Stomach (tissue), 9 donors: Measurements from ENCODE around the gene MBNL3. TPM values are rescaled to one million over a fixed set of nuclear protein-coding genes. Genes with fewer than 3 reads are reported as not detected.
A peak's percentile ranks its signal among the peaks of the same experiment; 100 is the strongest.

Experiments
- DNase-seq, 2 donors: peaks; one replicate each; pipeline versions ENCODE4 v3.0.0 to v3.0.0-alpha.2; 2013 to 2019
- H3K27ac ChIP-seq, 5 donors: fragments of 200-600 bp in 4 of 5; sonication (generic) in 4 of 5; one replicate each; pipeline ENCODE4 v1.5.1; 2013 to 2019; ENCODE audit warnings: mild to moderate bottlenecking in 1 of 5, moderate library complexity in 1 of 5
- H3K27me3 ChIP-seq, 3 donors: fragments of 200-600 bp; sonication (generic); one replicate each; pipeline ENCODE4 v1.5.1; 2017 to 2019; ENCODE audit warnings: mixed run types in 1 of 3
- H3K36me3 ChIP-seq, 4 donors: fragments of 200-600 bp; sonication (generic); 1 replicate in 3 of 4; 2 replicates in 1 of 4; pipeline ENCODE4 v1.5.1; 2016 to 2019
- H3K4me1 ChIP-seq, 4 donors: fragments of 200-600 bp; sonication (generic); one replicate each; pipeline ENCODE4 v1.5.1; 2016 to 2019
- H3K4me3 ChIP-seq, 4 donors: fragments of 200-600 bp; sonication (generic) in 3 of 4; one replicate each; pipeline ENCODE4 v1.5.1; 2016 to 2019; ENCODE audit warnings: mild to moderate bottlenecking in 1 of 4
- H3K9me3 ChIP-seq, 4 donors: fragments of 200-600 bp; sonication (generic); one replicate each; pipeline ENCODE4 v1.5.1; 2016 to 2019
- EP300 ChIP-seq: sonication (generic); formaldehyde crosslinking; IDR thresholded peaks from one replicate; pipeline ENCODE4 v1.6.1; 2017; ENCODE audit warnings: antibody characterized with exemption
- POLR2A ChIP-seq, 4 donors: fragments of 450-650 bp; IDR thresholded peaks; one replicate each; pipeline ENCODE4 v1.6.1; 2016; ENCODE audit warnings: antibody characterized with exemption in 4 of 4, control low read depth in 2 of 4, mild to moderate bottlenecking in 1 of 4, moderate library complexity in 1 of 4
- POLR2AphosphoS5 ChIP-seq, 3 donors: sonication (generic); formaldehyde crosslinking; IDR thresholded peaks; one replicate each; pipeline ENCODE4 v1.6.1; 2016; ENCODE audit warnings: antibody characterized with exemption in 3 of 3
- WGBS, 5 donors: extraction: QIAGEN DNeasy Blood & Tissue Kit in 3 of 5; methylation state at CpG; one replicate each; pipeline versions ENCODE4 v1.1.5 to v1.1.7; 2013 to 2018; 5-methylcytosine and 5-hydroxymethylcytosine counted together
- intact Hi-C: fragments of 100-400 bp; cut with DNase I; formaldehyde crosslinking; loops from one replicate; pipeline ENCODE4 v1.15.1; 2023; ENCODE audit warnings: low total_unique reads
- polyA plus RNA-seq, 3 donors: library from polyadenylated mRNA; stranded (reverse); fragments of 200-250 nt; gene quantifications; one replicate each; pipeline ENCODE4 v1.2.3, GENCODE V29; 2013
- total RNA-seq, 5 donors: library from RNA; depleted of rRNA; stranded (reverse); fragments of >200 nt; gene quantifications; one replicate each; pipeline versions ENCODE4 v1.1.0 to v1.2.3, GENCODE V29; 2014 to 2016
- TF ChIP-seq, protein P1 (sequence below), 7 experiments: fragments of 450-650 bp in 4 of 7; fragments of 200-600 bp in 3 of 7; sonication (generic) in 3 of 7; IDR thresholded peaks; one replicate each; pipeline ENCODE4 v1.5.1; 2016 to 2019; ENCODE audit warnings: antibody characterized with exemption in 7 of 7, control low read depth in 2 of 7, mild to moderate bottlenecking in 1 of 7
- donor health status: healthy with polysubstance abuse.
- donor health status: Bipolar disorder and iron deficiency.
- donor health status: healthy.

The MBNL3 gene
- total and polyA plus RNA-seq, 8 donors, result 2.0 to 31.7 (median 6.7) TPM

DNA sequence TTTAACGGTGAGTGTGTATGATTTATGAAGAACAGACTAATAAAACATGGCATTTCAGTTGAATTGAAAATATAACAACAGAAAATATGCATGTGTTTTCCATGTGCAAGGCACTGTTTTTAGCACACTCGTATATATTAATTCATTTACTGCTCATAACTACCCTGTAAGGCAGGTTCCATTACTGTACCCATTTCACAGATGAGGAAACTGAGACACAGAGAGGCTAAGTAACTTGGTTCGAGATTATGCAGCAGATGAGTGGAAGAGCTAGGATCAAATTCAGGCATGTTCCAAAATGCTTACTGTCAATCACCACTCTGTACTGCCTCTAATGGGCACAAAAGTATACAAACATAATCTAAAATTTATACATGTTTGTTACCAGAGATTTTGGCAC, 20.4 kb downstream of the MBNL3 start:
- Histone ChIP-seq H3K36me3 (no peaks in the 10 kb centered on the region), H3K9me3 (peaks cover 0 to 4% (median 0%) of the 10 kb centered on the region in 4 donors), H3K27ac (no peak overlapping the region), H3K4me1 (peaks cover 0 to 14% (median 9%) of the 10 kb centered on the region in 4 donors), H3K4me3 (no peak overlapping the region), H3K27me3 (no peaks in the 10 kb centered on the region)
- no peak for DNase-seq
- intact Hi-C loops, result no loop called here
- WGBS, 5 donors, result 65 to 98% (median 77%) methylated on average over 3 of the region's 3 CpGs
- TF ChIP-seq POLR2A (IDR thresholded peaks at IDR 0.05), result no peak
- TF ChIP-seq POLR2AphosphoS5 (IDR thresholded peaks at IDR 0.05), result no peak
- TF ChIP-seq, protein P1, sequence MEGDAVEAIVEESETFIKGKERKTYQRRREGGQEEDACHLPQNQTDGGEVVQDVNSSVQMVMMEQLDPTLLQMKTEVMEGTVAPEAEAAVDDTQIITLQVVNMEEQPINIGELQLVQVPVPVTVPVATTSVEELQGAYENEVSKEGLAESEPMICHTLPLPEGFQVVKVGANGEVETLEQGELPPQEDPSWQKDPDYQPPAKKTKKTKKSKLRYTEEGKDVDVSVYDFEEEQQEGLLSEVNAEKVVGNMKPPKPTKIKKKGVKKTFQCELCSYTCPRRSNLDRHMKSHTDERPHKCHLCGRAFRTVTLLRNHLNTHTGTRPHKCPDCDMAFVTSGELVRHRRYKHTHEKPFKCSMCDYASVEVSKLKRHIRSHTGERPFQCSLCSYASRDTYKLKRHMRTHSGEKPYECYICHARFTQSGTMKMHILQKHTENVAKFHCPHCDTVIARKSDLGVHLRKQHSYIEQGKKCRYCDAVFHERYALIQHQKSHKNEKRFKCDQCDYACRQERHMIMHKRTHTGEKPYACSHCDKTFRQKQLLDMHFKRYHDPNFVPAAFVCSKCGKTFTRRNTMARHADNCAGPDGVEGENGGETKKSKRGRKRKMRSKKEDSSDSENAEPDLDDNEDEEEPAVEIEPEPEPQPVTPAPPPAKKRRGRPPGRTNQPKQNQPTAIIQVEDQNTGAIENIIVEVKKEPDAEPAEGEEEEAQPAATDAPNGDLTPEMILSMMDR (IDR thresholded peaks at IDR 0.05), result no peak
- TF ChIP-seq EP300, result no peak

DNA sequence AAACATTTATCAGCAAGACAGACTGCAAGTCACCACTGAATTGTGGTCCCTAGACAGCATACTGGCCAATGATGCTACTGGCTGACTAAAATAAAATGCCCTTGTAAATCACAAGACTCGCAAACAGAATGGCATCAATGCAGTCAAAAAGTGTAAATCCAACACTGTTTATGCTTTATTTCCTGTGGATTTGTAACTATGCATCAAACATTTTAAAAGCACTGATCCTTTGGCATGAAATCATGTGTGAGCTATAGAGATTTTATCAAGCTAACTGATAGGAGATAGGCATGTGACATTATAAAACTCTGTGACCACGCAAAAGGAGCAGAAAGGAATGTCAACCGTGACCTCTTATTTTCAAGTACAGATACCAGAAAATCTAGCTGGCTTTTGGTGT, 20.8 kb downstream of the MBNL3 start:
- Histone ChIP-seq H3K27me3 (no peaks in the 10 kb centered on the region), H3K4me3 (no peak overlapping the region), H3K36me3 (no peaks in the 10 kb centered on the region), H3K4me1 (peaks cover 0 to 14% (median 9%) of the 10 kb centered on the region in 4 donors), H3K27ac (no peak overlapping the region), H3K9me3 (peaks cover 0 to 8% (median 1%) of the 10 kb centered on the region in 4 donors)
- TF ChIP-seq POLR2AphosphoS5 (IDR thresholded peaks at IDR 0.05), result no peak
- TF ChIP-seq POLR2A (IDR thresholded peaks at IDR 0.05), result no peak
- TF ChIP-seq EP300, result no peak
- TF ChIP-seq, protein P1 (IDR thresholded peaks at IDR 0.05), result no peak
- intact Hi-C loops, result no loop called here
- no peak for DNase-seq
- 62 to 70% (median 68%) methylated on average over 3 of the region's 3 CpGs for WGBS, 5 donors

DNA sequence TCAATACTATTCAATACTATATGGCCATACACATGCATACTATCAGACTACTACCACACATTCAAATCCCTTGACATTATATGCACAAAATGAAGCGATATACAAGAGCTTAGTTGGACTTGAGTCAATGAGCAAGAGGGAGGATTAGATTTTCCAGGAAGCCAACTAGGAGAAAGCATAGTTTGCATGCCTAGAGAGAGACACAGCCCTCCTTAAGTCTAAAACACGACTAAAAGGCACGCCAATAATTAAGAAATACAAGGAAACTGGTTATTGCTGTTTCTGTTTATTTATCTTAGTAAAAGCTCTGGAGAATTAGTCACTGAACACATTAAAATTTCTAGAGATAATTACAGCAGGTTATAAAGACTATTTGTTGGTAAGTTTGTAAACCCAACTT, 21.8 kb downstream of the MBNL3 start:
- Histone ChIP-seq H3K4me3 (no peak overlapping the region), H3K27me3 (no peaks in the 10 kb centered on the region), H3K9me3 (peaks cover 0 to 8% (median 1%) of the 10 kb centered on the region in 4 donors), H3K4me1 (peaks cover 0 to 14% (median 9%) of the 10 kb centered on the region in 4 donors), H3K27ac (peak overlapping the region in 1 of 5 donors; percentile 38), H3K36me3 (no peaks in the 10 kb centered on the region)
- DNase-seq, result peak in 1 of 2 donors; percentile 37
- intact Hi-C loops, result no loop called here
- 16 to 22% (median 19%) methylated on average over 3 of the region's 3 CpGs for WGBS, 5 donors
- TF ChIP-seq POLR2A (IDR thresholded peaks at IDR 0.05), result no peak
- TF ChIP-seq POLR2AphosphoS5 (IDR thresholded peaks at IDR 0.05), result peak in 1 of 3 donors; percentile 29

DNA sequence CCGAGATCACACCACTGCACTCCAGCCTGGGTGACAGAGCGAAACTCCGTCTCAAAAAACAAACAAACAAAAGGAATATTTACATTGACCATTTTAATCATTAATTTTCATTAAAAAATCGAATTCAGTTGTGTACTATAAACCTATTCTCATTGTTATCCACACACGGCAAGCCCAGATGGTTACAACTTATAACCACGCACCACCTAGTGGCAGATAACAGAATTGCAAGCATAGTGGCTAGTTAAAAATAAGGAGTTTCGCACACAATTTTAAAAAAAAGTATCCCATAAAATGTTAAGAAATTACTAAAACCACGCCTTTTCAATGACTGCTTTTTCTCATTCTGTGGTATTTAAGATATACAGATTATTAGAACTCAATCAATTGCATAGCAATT, 25.4 kb downstream of the MBNL3 start:
- Histone ChIP-seq H3K27me3 (peaks cover 0 to 3% (median 0%) of the 10 kb centered on the region in 3 donors), H3K4me1 (peaks cover 0 to 14% (median 9%) of the 10 kb centered on the region in 4 donors), H3K27ac (no peak overlapping the region), H3K4me3 (no peak overlapping the region), H3K9me3 (peaks cover 0 to 8% (median 1%) of the 10 kb centered on the region in 4 donors), H3K36me3 (no peaks in the 10 kb centered on the region)
- 55 to 78% (median 70%) methylated on average over 8 of the region's 8 CpGs for WGBS, 5 donors
- TF ChIP-seq EP300, result no peak
- TF ChIP-seq, protein P1 (IDR thresholded peaks at IDR 0.05), result peak in 2 of 7 experiments; percentile 21 to 41
- intact Hi-C loops, result no loop called here
- no peak for DNase-seq

DNA sequence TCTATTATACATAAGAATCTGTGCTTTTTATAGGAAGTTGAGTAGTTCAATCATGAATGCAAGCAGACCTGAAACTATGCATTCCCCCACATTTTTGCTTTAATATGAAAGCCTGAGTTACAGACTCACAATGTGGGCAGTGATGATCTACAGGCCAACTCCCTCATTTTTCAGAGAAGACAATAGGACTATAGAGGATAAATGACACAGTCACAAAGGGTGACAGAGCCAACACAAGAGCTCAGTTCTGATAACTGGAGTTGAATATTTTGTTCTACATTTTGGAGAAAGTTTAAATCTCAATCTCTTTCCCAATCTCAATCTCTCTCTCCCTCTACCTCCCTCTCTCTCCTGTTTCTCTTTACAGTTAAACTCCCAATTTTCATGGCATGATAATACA, 27.0 kb downstream of the MBNL3 start:
- peaks cover 0 to 3% (median 0%) of the 10 kb centered on the region in 3 donors for H3K27me3 ChIP-seq

More for the DNA sequence above, 27.0 kb downstream of the MBNL3 start:
- DNase-seq, result no peak
- Histone ChIP-seq H3K36me3 (no peaks in the 10 kb centered on the region), H3K27ac (no peak overlapping the region), H3K9me3 (peaks cover 0 to 8% (median 1%) of the 10 kb centered on the region in 4 donors), H3K4me3 (no peak overlapping the region), H3K4me1 (peaks cover 0 to 4% (median under 1%) of the 10 kb centered on the region in 4 donors)
- TF ChIP-seq, protein P1 (IDR thresholded peaks at IDR 0.05), result no peak
- TF ChIP-seq EP300 (no peak), POLR2A (IDR thresholded peaks at IDR 0.05) (no peak), POLR2AphosphoS5 (IDR thresholded peaks at IDR 0.05) (no peak)
- intact Hi-C loops, result no loop called here
